ENCODE data around the gene PTPRG.

PTPRG gene

DNA sequence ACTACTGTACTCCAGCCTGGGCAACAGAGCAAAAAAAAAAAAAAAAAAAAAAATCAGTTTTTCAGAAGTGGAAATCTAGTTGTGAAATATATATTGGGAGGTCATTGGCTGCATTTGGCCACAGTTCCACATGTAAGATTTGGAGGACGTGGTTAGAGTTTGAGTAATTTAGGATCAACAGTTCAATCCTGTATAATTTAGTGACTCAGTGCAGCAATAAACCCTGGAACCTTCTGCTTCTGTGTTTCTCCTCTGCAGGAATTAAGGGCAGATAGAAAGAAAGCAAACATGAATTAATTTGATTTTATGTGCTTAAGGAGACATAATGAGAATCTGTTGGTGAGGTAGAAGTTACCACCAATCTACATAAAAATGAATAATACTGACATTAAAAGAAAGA, 347.0 kb downstream of the PTPRG start:
- no peak for DNase-seq

DNA sequence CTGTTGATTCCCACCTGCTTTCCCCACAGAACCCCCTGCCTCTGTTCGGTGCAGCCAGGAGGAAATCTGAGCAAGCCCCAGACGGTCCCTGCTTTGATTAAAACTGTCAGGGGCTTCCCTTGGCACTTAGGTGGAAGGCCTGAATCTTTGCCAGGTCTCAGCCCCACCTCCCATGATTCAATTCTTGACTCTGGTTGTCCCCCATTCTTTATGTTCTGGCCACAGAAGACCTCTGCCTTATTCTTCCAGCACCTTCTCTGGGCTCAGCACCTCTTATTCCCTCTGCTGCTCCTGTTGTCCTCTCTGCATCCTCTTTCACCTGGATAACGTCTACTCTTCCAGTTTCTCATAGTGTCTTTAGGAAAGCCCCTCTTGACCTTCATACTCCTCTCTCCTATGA, 349.4 kb downstream of the PTPRG start:
- DNase-seq, result no peak

DNA sequence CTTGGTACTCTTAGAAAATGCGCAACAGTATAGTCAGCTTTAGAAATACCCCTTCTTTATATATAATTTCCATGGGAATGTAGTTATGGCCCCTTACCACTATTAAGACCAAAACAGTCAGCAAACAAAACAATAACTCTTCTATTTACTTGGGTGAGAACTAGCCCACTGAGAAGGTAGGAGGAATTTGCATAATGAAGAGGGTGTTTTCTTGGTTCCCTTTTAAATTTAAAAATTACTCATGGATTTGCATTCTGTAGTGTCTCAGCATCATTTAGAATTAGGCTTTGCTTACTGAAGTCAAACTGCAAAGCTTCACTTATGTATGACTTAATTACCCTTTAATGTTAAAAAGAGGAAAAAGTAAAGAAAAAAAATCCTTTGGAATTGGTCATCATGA, 350.8 kb downstream of the PTPRG start:
- no peak for DNase-seq

DNA sequence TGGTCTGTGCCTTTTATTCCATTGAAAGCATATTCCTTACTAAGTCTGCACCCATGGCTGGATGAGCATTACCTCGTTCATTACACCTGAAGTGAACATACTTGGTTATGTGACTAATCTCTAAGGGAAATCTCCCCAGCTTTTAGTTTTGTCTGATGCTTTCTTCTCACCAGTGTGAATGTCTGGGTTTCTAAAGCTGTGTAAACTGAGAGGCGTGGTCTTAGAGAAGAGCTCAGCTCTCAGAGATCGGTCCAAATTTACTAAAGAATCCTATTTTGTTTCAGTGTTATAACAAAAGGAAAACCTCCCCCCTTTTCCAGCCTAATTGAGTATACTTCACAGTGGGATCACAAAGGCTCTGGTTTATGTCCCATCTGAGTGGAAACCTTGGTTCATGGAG, 352.3 kb downstream of the PTPRG start:
- DNase-seq, result no peak

DNA sequence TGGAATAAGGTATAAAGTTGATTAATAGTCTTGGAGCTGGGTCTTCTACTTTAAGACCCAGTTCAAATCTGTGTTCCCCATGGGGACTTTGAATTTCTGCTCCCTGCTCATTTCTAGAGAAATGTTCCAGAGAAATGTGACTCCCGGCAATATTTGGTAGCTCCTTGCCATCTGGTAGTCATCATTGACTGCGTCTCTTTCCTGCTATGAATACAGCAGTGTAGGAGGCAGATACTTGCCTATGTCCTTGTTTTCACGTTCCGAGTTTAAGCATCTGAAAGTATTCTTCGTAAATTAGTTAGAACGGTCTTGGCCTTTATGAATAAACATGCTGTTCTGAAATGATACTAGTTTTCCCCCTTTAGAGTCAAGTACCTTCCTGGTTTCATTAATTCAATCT, 352.9 kb downstream of the PTPRG start:
- DNase-seq, result no peak

DNA sequence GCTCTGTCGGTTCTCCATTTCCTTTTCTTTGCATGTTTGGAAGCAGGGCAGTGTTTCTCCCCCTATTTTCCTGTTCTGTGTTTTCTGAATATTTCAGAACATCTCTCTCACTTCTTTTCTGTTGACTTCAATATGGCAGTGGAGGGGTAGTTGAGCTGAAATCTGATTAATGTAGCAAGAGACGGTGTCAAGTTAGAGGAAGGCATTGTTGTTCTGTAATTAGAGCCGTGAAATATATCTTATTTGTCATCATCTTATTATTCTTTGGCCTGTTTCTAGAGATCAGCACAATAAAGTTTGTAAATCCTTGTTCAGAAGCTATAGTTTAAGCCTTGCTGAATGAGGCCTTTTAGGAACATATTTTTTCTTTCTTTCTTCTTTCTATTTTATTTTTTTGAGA, 353.9 kb downstream of the PTPRG start:
- DNase-seq, result no peak

DNA sequence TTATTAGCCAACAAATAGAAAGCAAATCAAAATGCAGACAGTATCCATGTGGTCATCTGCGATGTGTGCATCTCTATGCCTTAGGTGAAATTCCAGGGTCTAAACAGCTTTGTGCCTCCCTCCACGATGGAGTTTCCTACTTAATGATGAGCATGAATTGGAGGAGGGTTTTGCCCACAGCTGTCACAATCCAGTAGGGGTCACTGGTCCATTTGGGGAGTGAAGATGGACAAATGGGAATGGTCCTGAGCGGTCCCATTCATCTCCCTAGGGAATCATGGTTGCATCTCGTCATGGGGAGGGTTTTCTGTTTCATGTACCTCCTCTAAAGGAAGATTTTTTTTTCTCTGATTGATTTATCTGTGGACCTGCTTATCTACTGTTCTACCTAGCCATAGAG, 358.0 kb downstream of the PTPRG start:
- no peak for DNase-seq

DNA sequence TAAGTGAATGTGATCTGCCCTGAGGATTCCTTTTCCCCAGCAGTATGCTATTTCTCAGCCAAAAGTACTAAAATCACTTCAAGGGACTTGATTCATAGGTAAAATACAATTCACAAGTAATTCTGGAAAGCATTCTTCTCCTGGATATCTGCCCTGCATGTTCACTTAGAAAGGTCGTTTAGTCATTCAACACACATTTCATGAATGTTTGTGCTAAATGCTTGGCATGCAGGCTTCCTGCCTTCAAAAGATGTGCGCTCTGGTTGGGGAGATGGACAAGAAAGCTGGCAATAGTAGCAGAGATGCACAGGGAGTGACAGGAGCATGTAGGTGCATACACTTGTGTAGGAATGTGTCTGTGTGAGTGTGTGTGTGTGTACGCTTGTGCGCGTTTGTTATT, 360.7 kb downstream of the PTPRG start:
- no peak for DNase-seq

DNA sequence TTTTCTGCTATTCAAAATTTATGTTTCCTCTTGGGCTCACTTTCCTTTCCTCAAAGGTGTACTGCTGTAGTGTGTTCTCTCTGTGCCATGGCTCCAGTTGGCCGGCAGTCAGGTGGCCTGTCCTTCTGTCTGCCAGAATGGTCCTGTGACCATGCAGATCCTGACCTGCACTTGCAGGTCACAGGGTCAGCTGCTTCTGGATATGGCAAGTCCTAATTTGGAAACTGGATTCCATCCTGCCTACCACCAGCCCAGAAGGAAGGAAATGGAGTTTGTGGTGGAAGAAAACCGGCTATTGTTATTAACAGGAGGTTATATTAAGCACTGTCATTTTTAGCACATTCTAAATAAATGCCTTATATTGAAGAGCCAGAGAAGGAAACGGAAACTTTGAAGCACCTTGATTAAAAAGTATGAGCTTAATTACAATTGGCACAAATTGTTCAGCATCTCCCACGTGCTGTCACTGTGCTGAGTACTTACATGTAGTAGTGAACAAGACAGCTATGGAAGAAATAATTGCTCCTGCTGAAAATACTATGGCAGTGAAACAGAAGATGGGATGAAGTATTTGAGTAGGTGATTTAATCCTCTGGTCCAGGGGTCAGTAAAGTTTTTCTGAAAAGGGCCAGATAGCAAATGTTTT, 362.8 kb downstream of the PTPRG start:
- no peak for DNase-seq

DNA sequence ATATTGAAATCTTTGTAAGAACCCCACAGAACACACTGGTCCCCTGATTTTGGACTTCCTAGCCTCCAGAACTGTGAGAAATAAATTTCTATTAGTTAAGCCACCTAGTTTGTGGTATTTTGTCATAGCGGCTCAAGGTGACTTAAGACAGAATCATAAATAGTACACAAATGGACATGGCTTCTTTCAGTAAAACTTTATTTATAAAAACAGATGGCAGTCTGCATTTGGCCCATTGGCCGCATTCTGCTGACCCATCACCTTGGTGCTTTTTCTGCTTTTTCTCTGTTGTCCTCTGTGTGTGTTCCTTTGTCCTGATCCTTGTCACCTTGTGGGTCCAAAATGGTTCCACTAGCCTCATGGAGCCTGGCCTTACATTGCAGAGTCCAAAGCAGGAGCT, 363.6 kb downstream of the PTPRG start:
- no peak for DNase-seq

DNA sequence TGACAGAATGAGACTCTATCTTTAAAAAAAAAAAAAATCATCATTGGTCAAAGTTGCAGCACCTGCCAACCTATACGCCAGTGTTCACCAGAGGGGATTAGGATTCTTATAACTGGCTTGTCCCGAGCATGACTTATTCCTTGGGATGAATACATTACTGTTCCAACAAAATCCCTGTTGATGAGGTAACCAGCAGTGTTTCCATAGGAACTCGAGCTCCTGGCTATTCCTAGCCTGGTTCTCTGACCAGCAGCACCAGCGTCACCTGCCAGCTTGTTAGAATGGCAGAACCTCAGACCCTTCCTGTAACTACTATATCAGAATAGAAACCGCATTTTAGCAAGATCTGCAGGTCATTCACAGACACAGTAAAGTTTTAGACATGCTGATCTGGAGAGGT, 364.4 kb downstream of the PTPRG start:
- DNase-seq, result no peak

DNA sequence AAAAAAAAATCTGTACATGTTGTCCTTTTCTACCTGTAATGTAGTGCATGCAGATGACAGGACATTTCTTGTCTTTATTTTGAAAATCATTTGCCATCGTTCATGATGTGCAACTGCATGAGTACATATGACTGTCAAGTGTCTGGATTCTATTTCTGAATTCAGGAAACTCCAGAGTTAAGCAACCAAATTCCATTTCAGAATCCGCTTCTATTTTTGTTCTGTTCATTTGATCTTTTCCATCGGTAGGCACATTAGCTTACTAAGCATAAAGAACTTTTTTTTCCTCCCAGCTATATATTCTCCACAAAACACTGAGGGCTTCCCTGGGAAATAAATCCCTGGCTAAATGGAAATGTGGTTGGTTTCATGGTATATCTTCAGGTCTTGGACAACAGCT, 365.6 kb downstream of the PTPRG start:
- DNase-seq, result no peak

DNA sequence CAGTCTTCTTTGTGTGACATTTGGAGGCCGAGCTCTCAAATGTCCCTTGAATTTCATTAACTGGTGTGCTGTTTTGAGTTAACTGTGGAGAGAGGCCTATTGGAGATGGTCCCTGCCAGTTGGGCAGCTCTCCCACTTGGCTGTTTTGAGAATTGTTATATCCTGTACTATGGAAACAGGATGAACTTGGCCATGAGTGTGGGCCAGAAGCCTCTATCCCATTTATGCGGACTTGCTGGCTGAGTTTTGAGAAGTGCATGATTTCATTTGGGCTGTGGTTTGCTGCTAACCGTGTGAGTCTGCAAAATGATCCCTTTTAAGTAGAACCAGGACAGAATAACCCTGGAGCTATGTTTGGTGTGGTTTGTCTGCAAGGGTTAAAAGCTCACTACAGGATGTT, 366.0 kb downstream of the PTPRG start:
- DNase-seq, result no peak

DNA sequence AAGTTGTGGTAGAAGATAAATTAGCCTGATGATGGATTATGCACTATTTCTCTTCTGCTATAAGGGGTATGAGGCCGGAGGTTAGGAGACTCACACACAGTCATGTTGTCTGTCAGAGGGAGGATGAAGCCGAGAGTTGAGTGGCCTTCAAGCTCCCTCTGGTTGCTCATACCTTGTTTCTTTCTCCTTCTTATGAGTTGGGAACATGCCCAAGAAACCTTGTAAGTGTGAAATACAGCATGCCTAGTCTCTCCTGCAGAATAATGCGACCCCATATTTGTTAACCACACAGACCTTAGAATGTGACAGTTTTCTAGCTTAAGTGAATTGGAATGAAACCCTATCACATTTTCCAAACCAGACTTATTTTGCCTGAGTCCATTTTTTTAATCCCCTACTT, 366.7 kb downstream of the PTPRG start:
- DNase-seq, result no peak

DNA sequence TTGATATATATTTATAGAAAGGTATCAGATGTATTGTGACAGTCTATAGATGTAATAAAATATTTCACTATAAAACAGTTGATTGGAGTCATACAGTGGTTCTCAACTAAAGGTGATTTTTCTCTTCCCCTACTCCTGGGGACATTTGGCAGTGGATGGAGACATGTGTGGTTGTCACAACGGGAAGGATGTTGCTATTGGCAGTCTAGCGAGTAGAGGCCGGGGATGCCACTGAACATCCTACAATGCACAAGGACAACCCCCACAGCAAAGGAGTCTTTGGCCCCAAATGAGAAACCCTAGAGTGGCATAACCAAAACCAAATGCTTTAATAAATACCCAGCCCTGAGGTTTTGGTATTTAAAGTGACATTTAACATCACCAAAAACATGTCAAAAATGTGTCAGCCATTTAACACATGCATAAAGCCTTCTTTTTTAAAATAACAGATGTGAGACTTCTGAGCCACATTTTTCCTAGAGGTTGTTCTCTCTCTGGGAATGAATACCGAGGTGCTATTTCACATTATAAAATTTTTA, 367.5 kb downstream of the PTPRG start:
- no peak for DNase-seq

DNA sequence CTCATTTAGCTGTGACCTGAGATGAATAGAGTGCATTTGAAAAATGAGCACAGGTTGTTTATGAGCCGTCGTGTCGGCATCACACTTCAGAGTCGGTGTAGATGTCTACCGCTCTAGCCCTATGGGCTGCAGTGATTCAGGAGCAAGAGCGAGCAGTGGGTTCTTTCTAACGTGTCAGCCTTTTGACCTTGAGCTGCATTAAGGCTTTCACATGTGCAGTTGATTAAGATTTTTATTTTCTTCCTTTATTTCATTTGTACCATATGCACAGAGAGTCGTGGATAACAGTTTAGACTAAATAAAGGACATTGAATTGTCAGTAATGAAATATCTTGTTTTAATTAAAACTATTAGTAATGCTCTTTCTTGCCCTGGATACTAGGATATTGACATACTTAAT, 368.2 kb downstream of the PTPRG start:
- no peak for DNase-seq

DNA sequence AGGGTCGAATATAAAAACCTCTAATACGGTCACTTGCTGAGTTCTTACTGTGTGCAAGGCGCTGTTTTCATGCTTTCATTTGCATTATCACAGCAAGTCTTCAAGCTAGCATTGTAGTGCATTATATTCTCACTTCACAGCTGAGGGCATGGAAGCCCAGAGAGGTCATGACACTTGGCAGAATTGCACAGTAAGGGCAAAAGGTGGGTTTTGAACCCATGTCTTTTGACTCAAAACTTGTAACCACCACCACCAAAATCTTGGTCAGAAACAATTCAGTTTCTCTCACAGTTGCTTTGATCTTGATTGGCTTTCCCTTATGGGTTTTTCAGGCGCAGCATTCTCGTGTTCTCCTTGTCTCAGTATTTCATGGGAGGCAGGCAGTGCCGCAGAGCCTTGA, 371.1 kb downstream of the PTPRG start:
- no peak for DNase-seq

DNA sequence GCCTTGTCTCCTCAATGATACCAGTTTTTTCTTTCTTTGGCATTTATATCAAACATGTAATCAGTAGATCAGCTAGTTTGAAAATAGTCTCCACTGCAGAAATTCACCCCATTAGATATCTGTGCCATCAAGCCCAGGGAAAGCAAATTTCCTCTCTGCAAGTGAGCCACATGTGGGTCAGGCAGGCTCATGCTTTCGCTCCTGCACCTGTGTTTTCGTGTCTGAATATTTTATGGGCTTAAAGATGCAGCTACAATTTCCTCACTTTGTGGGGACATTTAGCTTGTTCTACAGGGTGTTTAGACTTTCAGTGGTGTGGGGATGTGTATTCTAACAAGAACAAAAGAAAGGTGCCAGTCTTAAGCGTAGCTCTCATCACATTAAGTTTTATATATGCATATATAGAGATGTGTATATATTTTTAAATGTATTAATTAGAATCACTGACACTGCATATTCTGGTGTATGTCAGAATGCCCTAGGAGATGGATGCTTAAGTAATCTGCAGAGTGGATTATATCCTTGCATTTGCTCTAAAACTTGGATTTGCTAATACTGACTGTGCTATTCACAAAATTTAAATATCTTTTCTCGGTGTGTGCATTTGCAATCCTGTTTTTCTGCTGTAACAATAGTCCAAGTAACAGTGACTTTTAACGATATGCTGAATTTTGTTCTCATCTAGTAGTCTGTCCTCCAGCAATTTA, 372.6 kb downstream of the PTPRG start:
- DNase-seq, result no peak

DNA sequence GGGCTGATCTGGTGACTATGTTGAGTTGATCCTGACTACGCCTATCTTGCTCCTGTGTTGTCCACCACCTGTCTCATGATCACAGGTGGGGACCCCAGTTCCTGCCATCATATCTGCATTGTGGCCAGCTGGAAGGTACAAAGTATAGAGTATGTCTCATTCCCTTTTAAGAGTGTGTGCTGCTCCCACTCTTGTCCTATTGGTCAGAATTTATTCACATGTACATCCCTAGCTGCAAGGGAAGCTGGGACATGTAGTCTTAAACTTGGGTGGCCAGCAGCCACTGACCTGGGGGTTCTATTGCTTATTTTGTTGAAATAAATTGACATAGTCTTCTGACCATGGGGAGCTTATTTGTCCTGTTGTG, 373.1 kb downstream of the PTPRG start:
- no peak for DNase-seq

DNA sequence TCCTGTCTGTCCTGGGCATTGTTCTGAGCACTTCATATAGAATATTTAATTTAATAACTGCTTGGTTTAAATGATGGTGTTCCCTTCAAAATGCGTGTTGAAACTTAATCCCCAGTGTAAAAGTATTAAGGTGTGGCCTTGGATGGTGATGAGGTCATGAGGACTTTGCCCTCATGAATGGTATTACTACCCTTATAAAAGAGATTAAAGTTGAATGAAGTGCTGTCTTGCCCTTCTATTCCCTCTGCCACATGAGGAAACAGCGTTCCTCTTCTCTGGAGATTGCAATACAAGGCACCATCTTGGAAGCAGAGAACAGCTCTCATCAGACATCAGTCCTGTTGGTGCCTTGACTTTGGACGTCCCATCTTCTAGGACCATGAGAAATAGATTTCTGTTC, 374.4 kb downstream of the PTPRG start:
- DNase-seq, result no peak

DNA sequence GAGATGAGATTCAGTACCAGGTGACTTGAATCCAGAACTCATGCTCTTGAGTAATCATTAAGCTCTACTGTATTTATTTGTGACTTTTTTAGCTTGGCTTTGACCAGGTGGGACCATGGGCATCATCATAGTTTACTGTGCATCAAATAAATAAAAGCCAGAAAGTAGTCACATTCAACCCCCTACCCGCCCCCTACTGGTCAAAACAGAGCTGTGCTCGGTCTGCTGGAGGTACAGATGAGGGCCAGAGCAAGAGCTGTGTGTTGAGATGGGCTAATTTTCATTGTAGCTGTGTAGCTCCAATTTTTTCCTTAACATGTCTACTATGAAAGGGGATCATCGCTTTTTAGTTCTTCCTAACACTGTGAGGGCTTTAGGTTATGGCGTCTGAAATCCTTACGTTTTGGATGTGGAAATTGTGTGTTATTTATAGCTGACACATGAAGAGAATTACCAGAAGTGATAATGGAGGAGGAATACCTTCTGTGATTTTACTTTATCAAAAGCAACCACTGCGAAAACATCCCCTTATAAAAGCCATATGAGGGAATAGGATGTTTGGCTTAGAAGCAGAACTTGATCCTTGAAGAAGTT, 375.1 kb downstream of the PTPRG start:
- DNase-seq, result peak; percentile 1

DNA sequence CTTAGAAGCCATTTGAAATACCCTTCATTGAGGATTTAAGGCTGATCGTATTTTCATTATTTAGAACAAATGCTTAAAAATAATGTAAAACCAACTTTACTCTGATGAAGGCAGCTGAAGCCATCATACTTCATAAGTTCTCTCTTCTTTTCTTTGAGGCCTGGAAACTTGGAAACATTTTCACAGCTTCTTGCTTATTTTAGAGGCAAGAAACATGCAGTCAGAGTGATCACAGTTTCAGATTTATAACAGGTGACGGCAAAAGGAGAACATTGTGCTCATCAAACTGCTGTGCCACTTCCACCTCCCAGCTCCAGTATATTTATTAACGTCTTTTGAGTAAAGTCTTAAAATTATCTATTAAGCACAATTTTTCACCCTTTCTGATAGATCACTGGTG, 376.1 kb downstream of the PTPRG start:
- no peak for DNase-seq

DNA sequence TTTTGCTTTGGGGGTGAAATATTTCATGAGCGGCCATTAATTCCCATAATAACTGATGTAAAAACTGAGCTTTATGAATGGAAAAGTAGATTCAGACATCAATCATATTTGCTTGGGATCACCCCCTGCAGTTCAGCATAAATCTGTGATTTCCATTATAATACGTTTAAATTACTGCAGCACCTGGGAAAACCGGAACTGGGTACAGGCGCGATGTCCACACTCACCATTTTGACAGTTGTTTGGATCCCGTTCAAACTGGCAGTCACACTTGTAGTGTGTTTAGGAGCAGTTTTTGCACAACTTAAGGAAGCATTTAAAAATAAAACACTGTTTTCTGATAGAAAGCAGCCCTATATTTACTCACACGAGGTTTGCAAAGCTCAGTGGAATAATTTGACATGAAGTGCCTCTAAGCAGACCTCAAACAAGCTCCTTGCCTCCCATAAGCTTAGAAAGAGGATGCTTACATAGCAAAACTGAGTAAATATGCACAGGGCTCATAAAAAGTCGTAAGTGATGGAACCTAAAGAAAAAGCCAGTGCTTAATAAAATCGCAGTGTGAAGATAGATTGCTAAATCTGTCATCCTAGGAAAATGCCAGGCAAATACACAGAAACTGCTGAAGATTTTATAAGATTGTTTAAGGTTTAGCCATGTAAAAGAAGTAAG, 377.6 kb downstream of the PTPRG start:
- no peak for DNase-seq

DNA sequence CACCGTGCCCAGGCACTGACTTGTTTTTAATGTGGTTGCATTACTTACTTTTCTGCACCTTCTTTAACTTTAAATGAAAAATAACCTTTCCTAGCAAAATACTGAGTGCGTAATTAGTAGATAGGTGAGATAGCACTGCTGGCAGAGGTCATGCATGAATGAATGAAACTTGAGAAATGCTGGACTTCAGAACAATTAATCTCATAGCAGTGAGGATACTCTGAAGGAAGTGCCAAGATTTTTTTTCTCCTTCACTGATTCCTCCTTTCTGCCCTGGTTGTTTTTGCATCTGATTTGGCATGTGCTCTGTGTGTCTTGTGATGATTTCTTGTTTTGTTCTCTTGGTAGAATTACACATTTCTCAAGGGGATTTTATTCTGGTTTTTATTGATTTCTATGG, 378.9 kb downstream of the PTPRG start:
- DNase-seq, result no peak

Data from NCI-H1694 (cell line).